Neural cell (in vitro differentiated cells): ENCODE results near the gene DENND1A.

Source experiments
- EZH2 ChIP-seq: fragments of 200-600, 300-800 bp; shearing (Covaris generic), sonication (generic); IDR thresholded peaks from 2 replicates; pipeline ENCODE4 v1.6.1; 2014; ENCODE audit warnings: antibody characterized with exemption, low read length, borderline replicate concordance, mild to moderate bottlenecking; ENCODE audit not compliant: insufficient read depth, poor library complexity, severe bottlenecking
- POLR2AphosphoS5 ChIP-seq: IDR thresholded peaks from 2 replicates; pipeline ENCODE4 v1.6.1; 2012
- TF ChIP-seq, protein P1 (sequence below): fragments of 450-650 bp; IDR thresholded peaks from 2 replicates; pipeline ENCODE4 v1.5.1; 2014; ENCODE audit warnings: antibody characterized with exemption, mild to moderate bottlenecking, moderate library complexity; ENCODE audit not compliant: poor library complexity, severe bottlenecking
- TF ChIP-seq, protein P2 (sequence below): IDR thresholded peaks from 2 replicates; pipeline ENCODE4 v1.6.1; 2012; ENCODE audit warnings: borderline replicate concordance

DNA sequence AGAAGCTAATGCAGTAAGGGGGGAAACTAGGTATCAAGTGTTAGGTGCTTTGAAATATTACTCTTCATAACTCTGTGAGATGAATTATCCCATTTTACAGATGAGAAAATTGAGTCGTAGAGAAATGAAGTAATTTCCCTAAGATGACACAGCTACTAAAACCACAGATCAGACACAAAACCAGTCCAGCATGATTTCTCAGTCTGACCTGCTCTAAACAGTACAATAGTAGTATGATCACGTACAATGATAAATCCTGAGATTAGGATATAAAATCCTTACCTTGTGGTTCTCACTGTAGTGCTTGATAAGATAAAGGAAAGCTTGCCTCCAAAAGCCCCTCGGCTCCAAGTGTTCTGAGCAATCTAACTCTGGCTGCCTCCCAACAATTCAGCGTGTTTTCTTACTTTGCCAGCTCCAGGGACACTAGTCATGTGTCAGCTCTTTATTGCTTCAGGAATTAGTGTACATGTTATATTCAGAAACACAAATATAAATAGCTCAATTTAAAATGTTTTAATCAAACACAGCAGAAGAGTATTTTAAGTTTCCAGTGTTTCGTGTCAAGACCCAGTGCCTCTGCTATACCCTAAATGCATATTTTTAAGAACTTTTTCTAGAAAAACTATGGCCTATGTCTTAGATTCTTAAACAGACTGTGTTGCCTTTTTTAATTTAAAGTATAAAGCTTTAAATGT, 243.6 kb downstream of the DENND1A start:
- TF ChIP-seq, protein P1, sequence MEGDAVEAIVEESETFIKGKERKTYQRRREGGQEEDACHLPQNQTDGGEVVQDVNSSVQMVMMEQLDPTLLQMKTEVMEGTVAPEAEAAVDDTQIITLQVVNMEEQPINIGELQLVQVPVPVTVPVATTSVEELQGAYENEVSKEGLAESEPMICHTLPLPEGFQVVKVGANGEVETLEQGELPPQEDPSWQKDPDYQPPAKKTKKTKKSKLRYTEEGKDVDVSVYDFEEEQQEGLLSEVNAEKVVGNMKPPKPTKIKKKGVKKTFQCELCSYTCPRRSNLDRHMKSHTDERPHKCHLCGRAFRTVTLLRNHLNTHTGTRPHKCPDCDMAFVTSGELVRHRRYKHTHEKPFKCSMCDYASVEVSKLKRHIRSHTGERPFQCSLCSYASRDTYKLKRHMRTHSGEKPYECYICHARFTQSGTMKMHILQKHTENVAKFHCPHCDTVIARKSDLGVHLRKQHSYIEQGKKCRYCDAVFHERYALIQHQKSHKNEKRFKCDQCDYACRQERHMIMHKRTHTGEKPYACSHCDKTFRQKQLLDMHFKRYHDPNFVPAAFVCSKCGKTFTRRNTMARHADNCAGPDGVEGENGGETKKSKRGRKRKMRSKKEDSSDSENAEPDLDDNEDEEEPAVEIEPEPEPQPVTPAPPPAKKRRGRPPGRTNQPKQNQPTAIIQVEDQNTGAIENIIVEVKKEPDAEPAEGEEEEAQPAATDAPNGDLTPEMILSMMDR, result no peak
- TF ChIP-seq EZH2 (no peak), POLR2AphosphoS5 (no peak)
- TF ChIP-seq, protein P2, sequence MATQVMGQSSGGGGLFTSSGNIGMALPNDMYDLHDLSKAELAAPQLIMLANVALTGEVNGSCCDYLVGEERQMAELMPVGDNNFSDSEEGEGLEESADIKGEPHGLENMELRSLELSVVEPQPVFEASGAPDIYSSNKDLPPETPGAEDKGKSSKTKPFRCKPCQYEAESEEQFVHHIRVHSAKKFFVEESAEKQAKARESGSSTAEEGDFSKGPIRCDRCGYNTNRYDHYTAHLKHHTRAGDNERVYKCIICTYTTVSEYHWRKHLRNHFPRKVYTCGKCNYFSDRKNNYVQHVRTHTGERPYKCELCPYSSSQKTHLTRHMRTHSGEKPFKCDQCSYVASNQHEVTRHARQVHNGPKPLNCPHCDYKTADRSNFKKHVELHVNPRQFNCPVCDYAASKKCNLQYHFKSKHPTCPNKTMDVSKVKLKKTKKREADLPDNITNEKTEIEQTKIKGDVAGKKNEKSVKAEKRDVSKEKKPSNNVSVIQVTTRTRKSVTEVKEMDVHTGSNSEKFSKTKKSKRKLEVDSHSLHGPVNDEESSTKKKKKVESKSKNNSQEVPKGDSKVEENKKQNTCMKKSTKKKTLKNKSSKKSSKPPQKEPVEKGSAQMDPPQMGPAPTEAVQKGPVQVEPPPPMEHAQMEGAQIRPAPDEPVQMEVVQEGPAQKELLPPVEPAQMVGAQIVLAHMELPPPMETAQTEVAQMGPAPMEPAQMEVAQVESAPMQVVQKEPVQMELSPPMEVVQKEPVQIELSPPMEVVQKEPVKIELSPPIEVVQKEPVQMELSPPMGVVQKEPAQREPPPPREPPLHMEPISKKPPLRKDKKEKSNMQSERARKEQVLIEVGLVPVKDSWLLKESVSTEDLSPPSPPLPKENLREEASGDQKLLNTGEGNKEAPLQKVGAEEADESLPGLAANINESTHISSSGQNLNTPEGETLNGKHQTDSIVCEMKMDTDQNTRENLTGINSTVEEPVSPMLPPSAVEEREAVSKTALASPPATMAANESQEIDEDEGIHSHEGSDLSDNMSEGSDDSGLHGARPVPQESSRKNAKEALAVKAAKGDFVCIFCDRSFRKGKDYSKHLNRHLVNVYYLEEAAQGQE, result no peak
